Measurements from ENCODE around the gene TMEM179. TPM values are rescaled to one million over a fixed set of nuclear protein-coding genes. Genes with fewer than 3 reads are reported as not detected.
A peak's percentile ranks its signal among the peaks of the same experiment; 100 is the strongest.

The TMEM179 gene
- total and polyA plus RNA-seq, 2 of the 13 experiments (the other 11 are each of a cell fraction or from before 2014, with no cell fraction given), result not detected

DNA sequence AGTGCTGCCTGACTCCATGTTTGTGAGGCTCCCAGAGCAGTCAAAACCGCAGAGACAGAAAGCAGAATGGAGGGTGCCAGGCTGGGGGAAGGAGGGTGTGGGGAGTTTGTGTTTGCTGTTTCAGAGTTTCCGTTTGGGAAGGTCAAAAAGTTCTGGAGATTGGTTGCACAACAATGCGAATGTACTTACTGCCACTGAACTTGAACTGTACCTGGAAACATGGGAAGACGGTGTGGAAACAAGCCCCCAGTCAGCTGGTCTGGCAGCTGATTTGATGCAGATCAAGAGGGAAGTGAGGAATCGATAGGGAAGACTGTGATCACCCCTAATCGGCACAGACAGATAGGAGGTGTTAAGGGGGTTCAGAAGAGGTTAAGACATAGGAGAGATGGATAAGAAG lies 49.5 kb upstream of the TMEM179 start (continued):
- TF ChIP-seq RAD21 (CRISPR knock-in tag; IDR thresholded peaks at IDR 0.05) (no peak), ZNF143 (CRISPR knock-in tag; IDR thresholded peaks at IDR 0.05) (no peak), GTF3A (CRISPR knock-in tag; conservative IDR thresholded peaks at IDR 0.05) (no peak), NAIF1 (CRISPR knock-in tag; IDR thresholded peaks at IDR 0.05; ENCODE audit: borderline replicate concordance) (no peak), U2AF1 (optimal IDR thresholded peaks at IDR 0.05; ENCODE audit: low read depth, low read length) (no peak), EEA1 (CRISPR knock-in tag; IDR thresholded peaks at IDR 0.05; ENCODE audit: borderline replicate concordance) (no peak), SMAD1 (CRISPR knock-in tag; IDR thresholded peaks at IDR 0.05; ENCODE audit: borderline replicate concordance, low read depth) (no peak), SOX6 (IDR thresholded peaks at IDR 0.05) (no peak), SOX6 (CRISPR knock-in tag; IDR thresholded peaks at IDR 0.05) (peak; percentile 89), ZNF225 (CRISPR knock-in tag; IDR thresholded peaks at IDR 0.05) (no peak), IKZF1 (IDR thresholded peaks at IDR 0.05) (no peak), ZNF569 (CRISPR knock-in tag; IDR thresholded peaks at IDR 0.05; ENCODE audit: borderline replicate concordance) (no peak), ETV6 (CRISPR knock-in tag; conservative IDR thresholded peaks at IDR 0.05) (0 out of 2 replicates have a peak, but pooled peaks have one; percentile 41), STAG1 (CRISPR knock-in tag; IDR thresholded peaks at IDR 0.05) (no peak), ZNF557 (CRISPR knock-in tag; IDR thresholded peaks at IDR 0.05) (no peak)
- TF ChIP-seq, protein P1, sequence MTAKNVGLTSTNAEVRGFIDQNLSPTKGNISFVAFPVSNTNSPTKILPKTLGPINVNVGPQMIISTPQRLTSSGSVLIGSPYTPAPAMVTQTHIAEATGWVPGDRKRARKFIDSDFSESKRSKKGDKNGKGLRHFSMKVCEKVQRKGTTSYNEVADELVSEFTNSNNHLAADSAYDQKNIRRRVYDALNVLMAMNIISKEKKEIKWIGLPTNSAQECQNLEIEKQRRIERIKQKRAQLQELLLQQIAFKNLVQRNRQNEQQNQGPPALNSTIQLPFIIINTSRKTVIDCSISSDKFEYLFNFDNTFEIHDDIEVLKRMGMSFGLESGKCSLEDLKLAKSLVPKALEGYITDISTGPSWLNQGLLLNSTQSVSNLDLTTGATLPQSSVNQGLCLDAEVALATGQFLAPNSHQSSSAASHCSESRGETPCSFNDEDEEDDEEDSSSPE (CRISPR knock-in tag; IDR thresholded peaks at IDR 0.05), result no peak
- TF ChIP-seq, protein P2, sequence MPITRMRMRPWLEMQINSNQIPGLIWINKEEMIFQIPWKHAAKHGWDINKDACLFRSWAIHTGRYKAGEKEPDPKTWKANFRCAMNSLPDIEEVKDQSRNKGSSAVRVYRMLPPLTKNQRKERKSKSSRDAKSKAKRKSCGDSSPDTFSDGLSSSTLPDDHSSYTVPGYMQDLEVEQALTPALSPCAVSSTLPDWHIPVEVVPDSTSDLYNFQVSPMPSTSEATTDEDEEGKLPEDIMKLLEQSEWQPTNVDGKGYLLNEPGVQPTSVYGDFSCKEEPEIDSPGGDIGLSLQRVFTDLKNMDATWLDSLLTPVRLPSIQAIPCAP (CRISPR knock-in tag; IDR thresholded peaks at IDR 0.05; ENCODE audit: low read depth), result no peak
- TF ChIP-seq, protein P3, sequence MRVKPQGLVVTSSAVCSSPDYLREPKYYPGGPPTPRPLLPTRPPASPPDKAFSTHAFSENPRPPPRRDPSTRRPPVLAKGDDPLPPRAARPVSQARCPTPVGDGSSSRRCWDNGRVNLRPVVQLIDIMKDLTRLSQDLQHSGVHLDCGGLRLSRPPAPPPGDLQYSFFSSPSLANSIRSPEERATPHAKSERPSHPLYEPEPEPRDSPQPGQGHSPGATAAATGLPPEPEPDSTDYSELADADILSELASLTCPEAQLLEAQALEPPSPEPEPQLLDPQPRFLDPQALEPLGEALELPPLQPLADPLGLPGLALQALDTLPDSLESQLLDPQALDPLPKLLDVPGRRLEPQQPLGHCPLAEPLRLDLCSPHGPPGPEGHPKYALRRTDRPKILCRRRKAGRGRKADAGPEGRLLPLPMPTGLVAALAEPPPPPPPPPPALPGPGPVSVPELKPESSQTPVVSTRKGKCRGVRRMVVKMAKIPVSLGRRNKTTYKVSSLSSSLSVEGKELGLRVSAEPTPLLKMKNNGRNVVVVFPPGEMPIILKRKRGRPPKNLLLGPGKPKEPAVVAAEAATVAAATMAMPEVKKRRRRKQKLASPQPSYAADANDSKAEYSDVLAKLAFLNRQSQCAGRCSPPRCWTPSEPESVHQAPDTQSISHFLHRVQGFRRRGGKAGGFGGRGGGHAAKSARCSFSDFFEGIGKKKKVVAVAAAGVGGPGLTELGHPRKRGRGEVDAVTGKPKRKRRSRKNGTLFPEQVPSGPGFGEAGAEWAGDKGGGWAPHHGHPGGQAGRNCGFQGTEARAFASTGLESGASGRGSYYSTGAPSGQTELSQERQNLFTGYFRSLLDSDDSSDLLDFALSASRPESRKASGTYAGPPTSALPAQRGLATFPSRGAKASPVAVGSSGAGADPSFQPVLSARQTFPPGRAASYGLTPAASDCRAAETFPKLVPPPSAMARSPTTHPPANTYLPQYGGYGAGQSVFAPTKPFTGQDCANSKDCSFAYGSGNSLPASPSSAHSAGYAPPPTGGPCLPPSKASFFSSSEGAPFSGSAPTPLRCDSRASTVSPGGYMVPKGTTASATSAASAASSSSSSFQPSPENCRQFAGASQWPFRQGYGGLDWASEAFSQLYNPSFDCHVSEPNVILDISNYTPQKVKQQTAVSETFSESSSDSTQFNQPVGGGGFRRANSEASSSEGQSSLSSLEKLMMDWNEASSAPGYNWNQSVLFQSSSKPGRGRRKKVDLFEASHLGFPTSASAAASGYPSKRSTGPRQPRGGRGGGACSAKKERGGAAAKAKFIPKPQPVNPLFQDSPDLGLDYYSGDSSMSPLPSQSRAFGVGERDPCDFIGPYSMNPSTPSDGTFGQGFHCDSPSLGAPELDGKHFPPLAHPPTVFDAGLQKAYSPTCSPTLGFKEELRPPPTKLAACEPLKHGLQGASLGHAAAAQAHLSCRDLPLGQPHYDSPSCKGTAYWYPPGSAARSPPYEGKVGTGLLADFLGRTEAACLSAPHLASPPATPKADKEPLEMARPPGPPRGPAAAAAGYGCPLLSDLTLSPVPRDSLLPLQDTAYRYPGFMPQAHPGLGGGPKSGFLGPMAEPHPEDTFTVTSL (CRISPR knock-in tag; IDR thresholded peaks at IDR 0.05; ENCODE audit: borderline replicate concordance), result peak; percentile 72; the same call in 1 of the 2 replicates
- TF ChIP-seq, protein P4, sequence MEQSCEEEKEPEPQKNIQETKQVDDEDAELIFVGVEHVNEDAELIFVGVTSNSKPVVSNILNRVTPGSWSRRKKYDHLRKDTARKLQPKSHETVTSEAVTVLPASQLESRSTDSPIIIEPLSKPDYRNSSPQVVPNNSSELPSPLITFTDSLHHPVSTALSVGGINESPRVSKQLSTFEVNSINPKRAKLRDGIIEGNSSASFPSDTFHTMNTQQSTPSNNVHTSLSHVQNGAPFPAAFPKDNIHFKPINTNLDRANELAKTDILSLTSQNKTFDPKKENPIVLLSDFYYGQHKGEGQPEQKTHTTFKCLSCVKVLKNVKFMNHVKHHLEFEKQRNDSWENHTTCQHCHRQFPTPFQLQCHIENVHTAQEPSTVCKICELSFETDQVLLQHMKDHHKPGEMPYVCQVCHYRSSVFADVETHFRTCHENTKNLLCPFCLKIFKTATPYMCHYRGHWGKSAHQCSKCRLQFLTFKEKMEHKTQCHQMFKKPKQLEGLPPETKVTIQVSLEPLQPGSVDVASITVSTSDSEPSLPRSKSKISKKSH (CRISPR knock-in tag; IDR thresholded peaks at IDR 0.05; ENCODE audit: borderline replicate concordance), result no peak
- TF ChIP-seq, protein P5, sequence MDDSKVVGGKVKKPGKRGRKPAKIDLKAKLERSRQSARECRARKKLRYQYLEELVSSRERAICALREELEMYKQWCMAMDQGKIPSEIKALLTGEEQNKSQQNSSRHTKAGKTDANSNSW (CRISPR knock-in tag; IDR thresholded peaks at IDR 0.05; ENCODE audit: borderline replicate concordance), result no peak
- TF ChIP-seq, protein P6, sequence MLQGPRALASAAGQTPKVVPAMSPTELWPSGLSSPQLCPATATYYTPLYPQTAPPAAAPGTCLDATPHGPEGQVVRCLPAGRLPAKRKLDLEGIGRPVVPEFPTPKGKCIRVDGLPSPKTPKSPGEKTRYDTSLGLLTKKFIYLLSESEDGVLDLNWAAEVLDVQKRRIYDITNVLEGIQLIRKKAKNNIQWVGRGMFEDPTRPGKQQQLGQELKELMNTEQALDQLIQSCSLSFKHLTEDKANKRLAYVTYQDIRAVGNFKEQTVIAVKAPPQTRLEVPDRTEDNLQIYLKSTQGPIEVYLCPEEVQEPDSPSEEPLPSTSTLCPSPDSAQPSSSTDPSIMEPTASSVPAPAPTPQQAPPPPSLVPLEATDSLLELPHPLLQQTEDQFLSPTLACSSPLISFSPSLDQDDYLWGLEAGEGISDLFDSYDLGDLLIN (CRISPR knock-in tag; IDR thresholded peaks at IDR 0.05; ENCODE audit: borderline replicate concordance), result no peak

All from HepG2 (cell line).